MM.1S (cell line): ENCODE data around the gene XIRP2.

Experiments used
- DNase-seq: peaks from one replicate; pipeline ENCODE4 v3.0.0-alpha.2; 2015
- H2AFZ ChIP-seq: fragments of 300-600 bp; sonication (generic); 2 replicates; pipeline ENCODE4 v1.6.0; 2016; ENCODE audit warnings: antibody characterized with exemption, low read length
- H3F3A ChIP-seq: fragments of 300-600 bp; sonication (generic); 2 replicates; pipeline ENCODE4 v1.6.1; 2016; ENCODE audit warnings: mild to moderate bottlenecking, antibody characterized with exemption, low read length, moderate library complexity, mixed read lengths; ENCODE audit not compliant: insufficient read depth
- H3K27ac ChIP-seq: fragments of 300-600 bp; sonication (generic); 2 replicates; pipeline ENCODE4 v1.5.1; 2016; ENCODE audit warnings: mild to moderate bottlenecking, low read length
- H3K27me3 ChIP-seq: fragments of 300-600 bp; sonication (generic); replicated peaks from 2 replicates; pipeline ENCODE4 v1.6.0; 2016; ENCODE audit warnings: low read length; ENCODE audit not compliant: insufficient read depth
- H3K36me3 ChIP-seq: fragments of 300-600 bp; sonication (generic); replicated peaks from 2 replicates; pipeline ENCODE4 v1.6.1; 2016; ENCODE audit warnings: mild to moderate bottlenecking, low read length, mixed read lengths; ENCODE audit not compliant: insufficient read depth
- H3K4me1 ChIP-seq: fragments of 300-600 bp; sonication (generic); 2 replicates; pipeline ENCODE4 v1.6.1; 2016; ENCODE audit warnings: low read length, mixed read lengths
- H3K4me2 ChIP-seq: fragments of 300-600 bp; sonication (generic); 2 replicates; pipeline ENCODE4 v1.6.0; 2016; ENCODE audit warnings: low read depth, low read length
- H3K4me3 ChIP-seq: fragments of 300-600 bp; sonication (generic); 2 replicates; pipeline ENCODE4 v1.5.1; 2016; ENCODE audit warnings: low read length, mixed read lengths
- H3K79me2 ChIP-seq: fragments of 300-600 bp; sonication (generic); 2 replicates; pipeline ENCODE4 v1.6.1; 2016; ENCODE audit warnings: mixed run types, low read length, mixed read lengths
- H3K9ac ChIP-seq: fragments of 300-600 bp; sonication (generic); 2 replicates; pipeline ENCODE4 v1.6.1; 2016; ENCODE audit warnings: low read length, mixed read lengths
- H3K9me2 ChIP-seq: fragments of 300-600 bp; sonication (generic); replicated peaks from 2 replicates; pipeline ENCODE4 v1.6.1; 2016; ENCODE audit warnings: mild to moderate bottlenecking, low read length, mixed read lengths; ENCODE audit not compliant: insufficient read depth
- H3K9me3 ChIP-seq: fragments of 300-600 bp; sonication (generic); replicated peaks from 2 replicates; pipeline ENCODE4 v1.6.1; 2016; ENCODE audit warnings: mild to moderate bottlenecking, low read length, mixed read lengths; ENCODE audit not compliant: insufficient read depth
- H4K20me1 ChIP-seq: fragments of 300-600 bp; sonication (generic); 2 replicates; pipeline ENCODE4 v1.6.1; 2016; ENCODE audit warnings: mild to moderate bottlenecking, low read length, moderate library complexity, mixed read lengths; ENCODE audit not compliant: insufficient read depth
- EZH2 ChIP-seq: fragments of 300-600 bp; sonication (generic); optimal IDR thresholded peaks from 2 replicates; pipeline ENCODE3; 2017; ENCODE audit warnings: low read depth, mild to moderate bottlenecking, antibody characterized with exemption, low read length, mixed read lengths
- EZH2phosphoT487 ChIP-seq: fragments of 300-600 bp; sonication (generic); IDR thresholded peaks from 2 replicates; pipeline ENCODE4 v1.6.1; 2018; ENCODE audit warnings: antibody characterized with exemption, low read length
- TF ChIP-seq, protein P1 (sequence below): fragments of 300-600 bp; sonication (generic); IDR thresholded peaks from 2 replicates; pipeline ENCODE4 v1.5.1; 2016; ENCODE audit warnings: antibody characterized with exemption, low read length, mixed read lengths

Gene XIRP2

DNA sequence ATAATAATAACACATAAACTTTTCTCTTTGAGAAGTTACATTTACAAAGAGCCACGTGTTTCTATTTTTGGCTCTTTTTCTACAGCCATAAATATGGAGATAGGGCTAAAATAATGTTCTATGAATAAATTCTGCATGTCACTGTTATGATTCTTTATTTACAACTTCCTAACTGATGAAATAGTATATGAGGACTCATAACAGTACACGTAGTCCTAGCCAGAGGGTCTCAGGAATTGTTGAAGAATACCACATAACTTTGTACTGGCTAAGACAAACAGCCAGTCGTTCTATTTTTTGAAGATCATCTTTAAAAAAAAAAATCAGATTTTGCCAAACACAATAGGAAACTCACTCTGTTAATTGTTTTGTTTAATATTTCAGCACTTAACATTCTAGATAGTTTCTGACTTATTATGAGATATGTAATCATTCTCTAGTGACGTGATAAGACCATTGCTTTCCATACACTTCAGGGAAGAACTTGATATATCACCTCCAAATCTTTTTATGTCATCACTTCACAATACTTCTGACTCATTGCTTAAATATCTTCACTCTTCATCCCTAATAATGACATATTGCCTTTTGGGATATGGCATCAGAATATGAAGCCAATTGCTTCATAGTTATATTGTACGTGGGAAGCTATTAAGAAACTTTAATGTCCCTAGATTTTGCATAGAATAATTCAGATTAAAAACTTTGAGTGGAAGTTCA lies 256.1 kb downstream of the XIRP2 start:
- no peak overlapping the region for H3K4me2 ChIP-seq
- H3K4me3 ChIP-seq = no peak overlapping the region
- TF ChIP-seq EZH2 = no peak
- no peak for TF ChIP-seq EZH2phosphoT487
- TF ChIP-seq, protein P1, sequence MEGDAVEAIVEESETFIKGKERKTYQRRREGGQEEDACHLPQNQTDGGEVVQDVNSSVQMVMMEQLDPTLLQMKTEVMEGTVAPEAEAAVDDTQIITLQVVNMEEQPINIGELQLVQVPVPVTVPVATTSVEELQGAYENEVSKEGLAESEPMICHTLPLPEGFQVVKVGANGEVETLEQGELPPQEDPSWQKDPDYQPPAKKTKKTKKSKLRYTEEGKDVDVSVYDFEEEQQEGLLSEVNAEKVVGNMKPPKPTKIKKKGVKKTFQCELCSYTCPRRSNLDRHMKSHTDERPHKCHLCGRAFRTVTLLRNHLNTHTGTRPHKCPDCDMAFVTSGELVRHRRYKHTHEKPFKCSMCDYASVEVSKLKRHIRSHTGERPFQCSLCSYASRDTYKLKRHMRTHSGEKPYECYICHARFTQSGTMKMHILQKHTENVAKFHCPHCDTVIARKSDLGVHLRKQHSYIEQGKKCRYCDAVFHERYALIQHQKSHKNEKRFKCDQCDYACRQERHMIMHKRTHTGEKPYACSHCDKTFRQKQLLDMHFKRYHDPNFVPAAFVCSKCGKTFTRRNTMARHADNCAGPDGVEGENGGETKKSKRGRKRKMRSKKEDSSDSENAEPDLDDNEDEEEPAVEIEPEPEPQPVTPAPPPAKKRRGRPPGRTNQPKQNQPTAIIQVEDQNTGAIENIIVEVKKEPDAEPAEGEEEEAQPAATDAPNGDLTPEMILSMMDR = no peak
- H3K27me3 ChIP-seq = no peaks in the 10 kb centered on the region
- no peak overlapping the region for H3K27ac ChIP-seq
- H3F3A ChIP-seq = no peaks in the 10 kb centered on the region
- no peaks in the 10 kb centered on the region for H3K79me2 ChIP-seq
- no peak overlapping the region for H3K9ac ChIP-seq
- H3K9me3 ChIP-seq = no peaks in the 10 kb centered on the region
- no peaks in the 10 kb centered on the region for H3K9me2 ChIP-seq
- H3K4me1 ChIP-seq = no peaks in the 10 kb centered on the region
- DNase-seq = no peak
- H3K36me3 ChIP-seq = no peaks in the 10 kb centered on the region
- no peaks in the 10 kb centered on the region for H4K20me1 ChIP-seq
- no peak overlapping the region for H2AFZ ChIP-seq

DNA sequence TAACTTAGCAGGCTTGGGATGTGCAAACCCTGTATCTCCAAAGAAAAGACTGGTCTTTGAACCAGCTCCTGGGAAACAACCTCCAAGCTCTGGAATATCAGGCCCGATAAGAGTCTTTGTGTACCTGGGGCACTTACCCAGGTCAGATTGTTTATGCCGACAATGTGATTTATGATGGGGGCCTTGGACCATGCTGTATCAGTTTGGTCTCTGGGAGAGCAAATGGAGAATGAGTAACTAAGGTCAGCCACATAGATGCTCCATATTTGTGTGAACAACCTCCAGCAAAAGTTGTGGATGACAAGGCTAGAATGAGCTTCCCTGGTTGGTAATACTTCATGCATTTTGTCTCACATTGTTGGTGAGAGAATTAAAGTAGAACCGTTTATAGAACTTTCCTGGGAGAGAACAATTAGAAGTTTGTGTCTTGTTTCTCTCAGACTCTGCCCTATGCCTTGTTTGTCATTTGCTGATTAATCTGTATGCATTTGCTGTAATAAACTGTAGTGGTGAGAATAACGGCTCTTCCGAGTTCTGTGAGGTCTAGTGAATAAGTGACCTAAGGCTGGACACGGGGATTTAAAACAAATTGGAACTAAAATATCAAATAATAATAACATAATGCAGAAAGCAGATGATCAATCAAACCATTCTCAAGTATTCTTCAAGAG lies 259.1 kb downstream of the XIRP2 start:
- H3K27ac ChIP-seq = no peak overlapping the region

DNA sequence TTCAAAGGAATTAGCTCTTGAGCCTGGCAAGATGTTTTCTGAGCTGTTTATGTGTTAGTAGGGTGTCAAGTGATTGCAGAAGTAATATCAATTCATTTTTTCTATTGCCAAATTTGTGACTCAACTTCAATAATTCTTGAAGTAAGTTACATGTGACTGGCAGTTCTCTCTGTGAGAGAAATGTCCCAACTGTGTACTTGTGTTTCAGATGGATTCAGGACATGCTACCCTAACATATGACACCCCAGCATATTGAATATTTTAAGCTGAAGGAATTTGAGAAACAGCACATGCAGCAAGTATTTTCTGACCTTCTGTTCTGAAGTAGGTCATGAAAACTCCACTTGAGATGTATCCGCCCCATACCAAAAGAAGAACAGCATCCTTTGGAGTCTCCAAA lies 263.6 kb downstream of the XIRP2 start:
- Histone ChIP-seq H3K4me2 (no peak overlapping the region), H3K9me3 (no peaks in the 10 kb centered on the region), H3K79me2 (no peaks in the 10 kb centered on the region), H2AFZ (no peak overlapping the region), H3K9me2 (no peaks in the 10 kb centered on the region), H3K4me1 (no peaks in the 10 kb centered on the region), H3F3A (no peaks in the 10 kb centered on the region), H3K9ac (no peak overlapping the region), H3K27ac (no peak overlapping the region), H3K36me3 (no peaks in the 10 kb centered on the region), H3K4me3 (no peak overlapping the region), H4K20me1 (no peaks in the 10 kb centered on the region), H3K27me3 (no peaks in the 10 kb centered on the region)
- TF ChIP-seq EZH2phosphoT487 (no peak), EZH2 (no peak)
- TF ChIP-seq, protein P1 = no peak
- DNase-seq = no peak

More for the DNA sequence above, 259.1 kb downstream of the XIRP2 start:
- Histone ChIP-seq H2AFZ (no peak overlapping the region), H3F3A (no peaks in the 10 kb centered on the region), H3K36me3 (no peaks in the 10 kb centered on the region), H3K9me2 (no peaks in the 10 kb centered on the region), H3K4me2 (no peak overlapping the region), H3K9ac (no peak overlapping the region), H4K20me1 (no peaks in the 10 kb centered on the region), H3K4me1 (no peaks in the 10 kb centered on the region), H3K9me3 (no peaks in the 10 kb centered on the region), H3K27me3 (no peaks in the 10 kb centered on the region), H3K4me3 (no peak overlapping the region), H3K79me2 (no peaks in the 10 kb centered on the region)
- no peak for DNase-seq
- TF ChIP-seq EZH2 (no peak), EZH2phosphoT487 (no peak)
- TF ChIP-seq, protein P1 = no peak
